Left forelimb (tissue), 1 donor: Measurements from ENCODE around the gene PPM1B.
"Not testable (repeated sequence)": the region's sequence is repeated elsewhere in the genome, so short reads cannot be mapped to it uniquely, and the experiment has no call there.

Experiments
- DNase-seq: peaks from one replicate; pipeline ENCODE4 v3.0.0-alpha.2; 2018; ENCODE audit warnings: low spot score

PPM1B gene

DNA sequence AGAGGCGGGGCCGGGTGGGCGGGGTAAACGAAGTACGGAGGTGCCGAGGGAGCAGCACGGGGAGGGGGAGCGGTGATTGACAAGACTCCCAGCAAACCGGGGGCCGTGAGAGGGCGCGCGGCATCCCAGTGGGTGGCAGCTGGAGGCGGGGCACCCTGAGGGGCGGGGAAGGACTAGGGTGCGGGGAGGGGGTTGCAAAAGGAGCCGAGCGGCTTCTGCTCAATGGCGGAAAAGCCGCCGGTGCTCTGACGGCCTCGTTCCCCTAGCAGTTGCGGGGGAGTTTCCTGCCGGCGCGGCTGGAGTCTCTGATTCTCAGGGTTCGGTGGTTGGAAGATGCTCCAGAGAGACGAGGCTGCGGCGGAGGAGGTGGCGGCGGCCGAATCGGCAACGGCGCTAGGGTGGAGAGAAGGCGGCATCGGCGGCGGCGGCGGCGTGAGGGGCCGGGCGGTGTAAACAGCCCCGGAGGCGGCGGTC is at the start of gene PPM1B:
Gene PPM1B (plus strand): TSS at position 195 of the 474 bp plus-strand sequence. CDS start 32,325 bp downstream, outside the sequence.
- peak; percentile 100 for DNase-seq

GRCh38 chr2:44119878-44120277 is 48.8 kb upstream of the PPM1B start:
- no peak for DNase-seq

DNA sequence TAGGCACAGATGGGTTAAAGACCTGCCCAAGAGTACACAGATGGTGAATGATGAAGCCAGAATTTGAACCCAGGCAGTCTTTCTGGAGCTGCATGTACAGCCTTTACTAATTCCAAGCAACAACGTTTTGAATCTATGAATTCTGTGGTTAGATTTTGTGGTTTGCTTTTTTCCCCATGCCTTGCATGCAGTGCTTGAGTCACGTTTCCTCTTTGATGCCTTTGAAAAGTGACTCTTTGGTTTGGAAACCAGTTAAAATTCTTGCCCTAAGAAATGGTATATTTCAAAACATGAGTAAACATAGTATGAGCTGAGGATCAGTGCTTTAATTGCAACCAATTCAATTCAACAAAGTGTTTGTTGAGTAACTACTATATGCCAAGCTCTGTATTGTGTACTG is 48.2 kb upstream of the PPM1B start:
- DNase-seq: no peak

- no peak for DNase-seq
These were observed 46.8 kb upstream of the PPM1B start for GRCh38 chr2:44121899-44122298.

DNA sequence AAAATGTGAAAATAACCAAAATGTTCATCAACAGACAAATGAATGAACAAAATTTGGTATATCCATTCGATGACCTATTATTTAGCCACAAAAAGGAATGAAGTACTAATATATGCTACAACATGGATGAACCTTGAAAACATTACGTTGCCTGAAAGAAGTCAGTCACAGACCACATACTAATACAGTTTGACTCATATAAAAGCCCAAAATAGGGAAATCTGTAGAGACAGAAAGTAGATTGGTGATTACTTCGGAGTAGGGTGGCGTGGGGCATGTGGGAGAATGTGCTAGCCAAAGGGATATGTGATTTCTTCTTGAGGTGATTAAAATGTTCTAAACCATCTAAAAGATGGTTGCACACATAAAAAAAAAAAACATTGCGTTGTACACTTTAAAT is 44.2 kb upstream of the PPM1B start:
- no peak for DNase-seq

- DNase-seq: no peak
These were observed 42.4 kb upstream of the PPM1B start for GRCh38 chr2:44126106-44126797.

DNA sequence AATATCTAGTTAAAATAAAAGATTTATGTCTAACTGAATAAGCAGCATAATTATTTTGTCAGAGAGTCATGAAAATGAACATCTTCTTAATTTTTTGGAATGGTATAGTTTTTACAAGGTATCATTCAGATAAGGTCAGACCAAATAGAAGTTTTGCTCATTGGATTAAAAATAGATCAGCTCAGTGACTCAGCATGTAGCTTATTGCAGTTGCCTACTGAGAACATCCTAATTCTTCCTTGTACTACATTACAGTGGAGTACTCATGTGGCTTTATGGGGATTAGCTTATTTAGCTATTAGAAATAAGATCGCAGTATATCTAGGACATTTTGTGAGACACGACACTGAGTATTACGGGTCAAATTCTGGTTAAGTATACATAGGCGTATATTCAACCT is 38.2 kb upstream of the PPM1B start:
- DNase-seq: no peak

GRCh38 chr2:44131177-44131576 is 37.5 kb upstream of the PPM1B start:
- DNase-seq: no peak

- not testable (repeated sequence) for DNase-seq
These were observed 35.1 kb upstream of the PPM1B start for GRCh38 chr2:44133602-44134001.

GRCh38 chr2:44134848-44135247 is 33.8 kb upstream of the PPM1B start:
- no peak for DNase-seq

- DNase-seq: no peak
These were observed 33.4 kb upstream of the PPM1B start for GRCh38 chr2:44135296-44135695.

GRCh38 chr2:44135771-44136170 is 32.9 kb upstream of the PPM1B start:
- DNase-seq: no peak

DNA sequence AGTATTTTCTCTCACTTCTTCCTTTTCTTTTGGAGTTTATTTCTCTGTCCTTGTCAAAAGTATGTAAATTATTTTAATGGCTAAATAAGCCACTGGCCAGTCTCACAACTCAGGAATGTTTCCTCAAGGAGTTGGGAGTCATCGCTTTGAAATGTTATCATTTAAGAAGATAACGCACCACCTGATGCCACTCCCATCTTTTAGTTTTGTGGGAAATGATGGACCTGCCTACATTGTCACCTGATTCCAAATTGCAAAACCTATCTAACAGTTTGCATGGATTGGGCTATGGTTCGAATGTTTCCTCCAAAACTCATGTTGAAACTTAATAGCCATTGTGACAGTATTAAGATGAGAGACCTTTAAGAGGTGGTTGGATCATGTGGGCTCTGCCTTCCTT is 32.4 kb upstream of the PPM1B start:
- DNase-seq: no peak

GRCh38 chr2:44137048-44137447 is 31.6 kb upstream of the PPM1B start:
- no peak for DNase-seq

DNA sequence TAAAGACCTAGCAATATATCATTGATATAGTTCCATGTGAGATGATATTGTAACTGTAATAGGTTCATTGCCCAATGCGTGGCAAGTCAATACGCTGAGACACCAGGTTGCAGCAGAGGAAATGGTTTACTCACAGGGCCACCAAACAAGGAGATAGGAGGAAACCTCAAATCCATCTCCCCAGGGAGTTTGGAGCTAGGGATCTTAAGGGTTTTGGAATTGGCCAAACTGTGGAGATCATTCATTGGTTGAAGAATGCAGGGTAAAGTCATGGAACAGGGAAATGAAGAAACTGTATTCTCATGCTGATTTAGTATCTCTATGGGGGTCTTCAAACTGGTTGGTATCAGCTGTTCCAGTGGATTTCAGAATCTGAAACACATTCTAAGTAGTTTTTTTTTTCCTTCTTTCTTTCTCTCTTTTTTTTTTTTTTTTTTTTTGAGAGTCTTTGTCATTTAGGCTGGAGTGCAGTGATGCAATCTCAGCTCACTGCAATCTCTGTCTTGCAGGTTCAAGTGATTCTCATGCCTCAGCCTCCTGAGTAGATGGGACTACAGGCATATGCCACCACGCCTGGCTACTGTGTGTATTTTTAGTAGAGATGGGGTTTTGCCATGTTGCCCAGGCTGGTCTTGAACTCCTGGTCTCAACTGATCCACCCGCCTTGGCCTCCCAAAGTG is 30.7 kb upstream of the PPM1B start:
- DNase-seq: no peak

DNA sequence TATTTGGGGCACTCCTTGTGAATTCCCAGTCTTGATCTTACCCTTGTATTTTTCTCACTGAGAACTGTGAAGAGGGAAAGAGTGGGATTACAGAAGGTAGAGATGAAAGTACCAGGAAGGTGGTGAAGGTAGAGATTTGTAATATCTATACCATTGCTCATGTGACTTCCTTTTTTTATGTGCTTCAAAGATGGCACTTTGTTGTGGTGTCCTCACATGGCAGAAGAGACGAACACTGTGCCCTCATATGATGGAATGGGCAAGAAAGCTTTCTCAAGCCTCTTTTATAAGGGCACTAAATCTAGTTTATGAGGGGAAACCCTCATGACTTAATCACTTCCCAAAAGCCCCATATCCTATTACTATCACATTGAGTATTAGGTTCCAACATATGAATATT is 28.9 kb upstream of the PPM1B start:
- no peak for DNase-seq

- no peak for DNase-seq
These were observed 26.4 kb upstream of the PPM1B start for GRCh38 chr2:44142306-44142705.

GRCh38 chr2:44143701-44144100 is 25.0 kb upstream of the PPM1B start:
- DNase-seq: no peak

DNA sequence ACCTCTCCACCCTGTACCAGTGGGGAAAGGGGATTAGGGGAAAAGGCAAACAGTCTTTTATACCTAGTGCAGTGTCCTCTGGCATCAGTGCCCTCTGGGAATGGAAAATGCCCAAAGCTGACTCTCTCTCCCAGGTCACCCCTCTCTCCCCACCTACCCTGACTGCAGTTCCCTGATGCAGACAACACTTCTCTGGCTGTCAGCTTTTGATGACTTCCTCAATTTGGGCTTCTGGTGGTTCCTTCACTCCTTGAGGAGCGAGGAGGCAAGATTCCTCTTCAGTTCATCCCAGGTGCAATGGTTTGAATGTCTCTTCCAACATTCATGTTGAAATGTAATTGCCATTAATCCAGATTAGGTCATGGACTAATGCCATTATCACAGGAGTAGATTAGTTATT is 19.7 kb upstream of the PPM1B start:
- no peak for DNase-seq

DNA sequence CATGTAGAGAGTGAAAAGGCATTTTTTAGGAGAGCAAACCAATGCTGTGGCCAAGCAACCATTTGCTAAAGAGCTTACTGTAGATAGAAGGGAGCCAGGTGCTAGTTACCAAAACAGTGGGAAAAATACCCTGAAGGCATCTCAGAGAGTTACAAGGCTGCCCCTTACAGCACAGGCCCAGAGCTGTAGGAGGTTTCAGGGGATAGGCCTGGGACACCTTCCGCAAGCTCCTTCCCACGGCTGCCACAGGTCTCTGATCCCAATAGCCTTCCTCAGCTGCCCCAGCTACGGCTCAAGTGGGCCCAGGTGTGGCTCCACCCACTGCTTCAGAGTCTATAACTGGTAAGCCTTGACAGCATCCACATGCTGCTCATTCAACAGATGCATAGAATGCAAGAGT is 18.2 kb upstream of the PPM1B start:
- no peak for DNase-seq

GRCh38 chr2:44152865-44153669 is 15.6 kb upstream of the PPM1B start:
- DNase-seq: no peak

- no peak for DNase-seq
These were observed 12.8 kb upstream of the PPM1B start for GRCh38 chr2:44155666-44156446.
